ENCODE measurements around the gene TMTC2. TPM values are rescaled to one million over a fixed set of nuclear protein-coding genes. Genes with fewer than 3 reads are reported as not detected.

Gene TMTC2
- total and polyA plus RNA-seq, 2 donors (not counting 3 experiments of a cell fraction or from before 2014, with no cell fraction given): 4.1 to 7.8 TPM

- peak overlapping the region; percentile 58 for H3K27ac ChIP-seq (ENCODE audit: insufficient read depth, low read depth, low read length)
- H3K9me1 ChIP-seq (replicated peaks; ENCODE audit: control insufficient read depth, extremely low read depth, insufficient read depth, low read length): no peaks in the 10 kb centered on the region
- no peaks in the 10 kb centered on the region for H3K79me2 ChIP-seq (ENCODE audit: control insufficient read depth, insufficient read depth, low read length)
- H3K9ac ChIP-seq (replicated peaks; ENCODE audit: extremely low read depth, insufficient read depth, low read length): peak overlapping the region; percentile 52
- intact Hi-C loops (cut with micrococcal nuclease) (loop anchor here (5.0 kb wide), 1 partner anchor 329 kb away; the partner anchor contains the start of gene TMTC2), dilution Hi-C loops (cut with MboI; ENCODE audit: extremely low pct_ligation_motif_present, low sequenced_read_pairs) (no loop called here)
- peak overlapping the region; percentile 98 for H3K4me2 ChIP-seq (ENCODE audit: insufficient read depth, low read length)
- BruUV-seq (replicated peaks): no TSS peak
- no peaks in the 10 kb centered on the region for H4K20me1 ChIP-seq (replicated peaks; ENCODE audit: control insufficient read depth, extremely low read depth, insufficient read depth, low read length)
- no peak overlapping the region for H2AFZ ChIP-seq (ENCODE audit: low read depth, low read length)
- ChIA-PET POLR2A (no interaction called here), CTCF (interaction anchor here (0.6 to 1.2 kb wide), 4 partner anchors 10 to 489 kb away, joined by 3 to 5 read pairs (median 4); no protein-coding TSS in a partner anchor)
- DNase-seq (ENCODE audit: low read depth, low spot score): peak; percentile 86
- H3K4me1 ChIP-seq (ENCODE audit: control insufficient read depth, extremely low read depth, insufficient read depth, low read length): peaks cover 11% of the 10 kb centered on the region
- H3K27me3 ChIP-seq (ENCODE audit: control insufficient read depth in 2 of 2, insufficient read depth in 2 of 2, low read length in 2 of 2): no peaks in the 10 kb centered on the region
- no peaks in the 10 kb centered on the region for H3K9me3 ChIP-seq (replicated peaks; ENCODE audit: control insufficient read depth, insufficient read depth, low read length)
- TF ChIP-seq GATA2 (IDR thresholded peaks at IDR 0.05; ENCODE audit: insufficient read depth, insufficient read length, low read depth, low read length) (peak; percentile 33), JUN (IDR thresholded peaks at IDR 0.05; ENCODE audit: borderline replicate concordance, insufficient read depth, insufficient read length, low read depth) (peak; percentile 20), CTCF (IDR thresholded peaks at IDR 0.05; ENCODE audit: extremely low read depth in 1 of 2, insufficient read depth in 1 of 2, low read depth in 1 of 2, low read length in 2 of 2) (no peak), FOS (IDR thresholded peaks at IDR 0.05; ENCODE audit: borderline replicate concordance, insufficient read depth, low read length) (peak; percentile 90)
- H3K36me3 ChIP-seq (ENCODE audit: control insufficient read depth in 2 of 2, extremely low read depth in 1 of 2, insufficient read depth in 2 of 2, low read length in 2 of 2): no peaks in the 10 kb centered on the region
- peak; percentile 80 for FAIRE-seq
- H3K4me3 ChIP-seq (replicated peaks in 1 of 3; ENCODE audit: insufficient read depth in 1 of 3, low read depth in 1 of 3, low read length in 3 of 3): peak overlapping the region; percentile 24 to 89 (median 82)
Observed at GRCh38 chr12:83016218-83016835, 329.6 kb downstream of the TMTC2 start.
